HG03442 (cell line): Measurements from ENCODE around the gene KCNK10.
"Not testable (repeated sequence)": the region's sequence is repeated elsewhere in the genome, so short reads cannot be mapped to it uniquely, and the experiment has no call there.

ENCODE experiments used
- ATAC-seq: cut with Tn5 transposase; IDR thresholded peaks from one replicate; pipeline ENCODE4 v1.9.1; 2021; ENCODE audit warnings: mild to moderate bottlenecking, moderate library complexity; ENCODE audit not compliant: unreplicated experiment

Gene KCNK10

DNA sequence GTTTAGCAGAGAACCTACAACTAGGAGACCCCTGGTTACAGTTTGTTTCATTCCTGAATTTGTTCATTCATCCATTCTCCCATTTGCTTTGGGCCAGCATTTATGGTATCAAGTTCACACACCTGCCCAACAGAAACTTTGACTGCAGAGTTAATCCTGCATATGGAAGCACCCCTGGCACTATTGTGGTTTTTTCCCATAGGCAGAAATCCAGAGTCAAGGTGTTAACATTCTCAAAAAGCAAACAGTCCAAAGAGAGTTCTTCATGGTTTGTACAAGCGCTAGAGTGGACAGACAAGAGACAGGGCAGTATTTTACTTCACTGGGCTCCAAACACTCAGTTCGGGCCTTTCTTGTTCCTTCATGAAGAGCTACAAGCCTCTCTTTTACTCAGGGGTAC, 51.9 kb downstream of the KCNK10 start:
- ATAC-seq, result no peak

DNA sequence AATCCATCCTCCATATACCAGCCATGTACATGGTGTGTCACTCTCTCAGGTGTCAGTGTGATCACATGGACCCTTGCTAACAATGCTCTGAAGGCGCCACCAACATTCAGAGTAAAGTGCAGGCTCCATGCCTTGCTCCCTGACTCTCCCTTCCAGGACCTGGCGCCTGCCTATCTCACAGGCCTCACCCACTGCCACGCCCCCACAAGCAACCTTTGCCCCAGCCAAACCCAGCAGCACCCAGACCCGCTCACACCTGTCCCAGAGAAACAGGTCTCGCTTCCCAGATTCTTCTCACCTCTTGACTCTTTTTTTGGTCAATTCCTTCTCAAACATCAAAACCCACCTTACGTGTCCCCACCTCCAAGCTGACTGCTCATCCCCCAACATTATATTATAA, 52.3 kb downstream of the KCNK10 start:
- no peak for ATAC-seq

DNA sequence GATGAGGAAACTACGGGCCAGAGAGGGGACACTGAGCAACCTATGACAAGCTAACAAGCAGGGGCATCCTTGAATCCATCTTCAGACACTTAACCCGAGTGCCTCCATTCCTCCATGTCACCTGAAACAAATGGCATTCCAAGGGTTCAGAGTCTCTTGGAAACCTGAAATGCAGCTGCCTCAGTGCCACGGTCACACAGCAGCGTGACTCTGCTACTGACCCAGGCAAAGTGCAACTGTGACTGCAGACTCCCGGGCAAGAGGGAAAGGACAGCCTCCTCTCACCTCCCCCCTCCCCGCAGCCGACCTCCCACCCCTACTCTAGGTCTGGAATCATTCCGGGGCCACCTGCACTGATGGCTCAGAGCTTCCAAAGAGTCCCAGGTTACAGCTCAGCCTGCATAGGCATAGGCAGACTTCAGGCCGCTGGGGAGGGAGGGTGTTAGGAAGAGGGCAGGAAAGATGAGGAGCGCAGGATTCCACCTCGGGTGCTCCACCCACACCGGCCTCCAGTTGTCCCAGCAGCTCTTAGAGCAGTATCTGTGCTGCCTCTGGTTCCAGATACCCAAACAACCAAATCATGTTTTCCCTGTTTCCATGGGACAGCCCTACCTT, 53.2 kb downstream of the KCNK10 start:
- no peak for ATAC-seq

DNA sequence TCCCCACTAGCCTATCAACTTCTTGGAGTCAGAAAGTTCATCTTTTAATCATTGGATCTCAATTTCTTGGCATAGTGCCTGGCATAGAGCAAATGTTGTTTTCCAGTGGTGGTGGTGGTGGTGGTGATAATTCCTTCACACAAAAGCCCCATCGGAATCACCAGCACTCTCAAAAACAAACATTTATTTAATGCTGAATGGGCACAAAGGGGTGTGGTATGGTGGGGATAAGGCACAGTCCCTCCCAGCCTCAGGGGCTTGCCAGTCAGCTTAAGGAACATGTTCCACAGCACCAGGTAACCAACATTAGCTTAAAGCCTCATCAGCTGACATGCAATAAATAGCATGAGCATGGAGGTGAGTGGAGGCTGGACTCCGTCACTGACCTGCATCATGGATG, 56.6 kb downstream of the KCNK10 start:
- ATAC-seq, result no peak

DNA sequence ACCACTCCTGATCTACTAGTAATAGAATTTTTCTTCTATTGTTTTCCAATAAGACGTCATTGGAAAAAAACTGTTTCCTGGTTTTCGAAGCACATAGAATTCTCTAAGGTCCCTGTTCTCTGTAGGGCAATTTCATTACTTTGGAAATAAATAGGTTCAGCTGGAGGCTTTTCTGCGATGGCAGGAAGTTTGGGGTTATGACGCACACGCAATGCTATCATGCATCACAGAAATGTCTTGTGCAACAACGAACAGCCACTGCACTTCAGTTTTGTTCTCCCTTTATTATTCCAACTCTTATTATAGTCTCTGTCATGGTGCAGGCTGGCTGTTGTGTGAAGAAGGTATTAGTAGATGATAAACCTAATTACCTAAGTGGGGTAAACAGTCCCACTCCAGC, 59.0 kb downstream of the KCNK10 start:
- ATAC-seq, result no peak

DNA sequence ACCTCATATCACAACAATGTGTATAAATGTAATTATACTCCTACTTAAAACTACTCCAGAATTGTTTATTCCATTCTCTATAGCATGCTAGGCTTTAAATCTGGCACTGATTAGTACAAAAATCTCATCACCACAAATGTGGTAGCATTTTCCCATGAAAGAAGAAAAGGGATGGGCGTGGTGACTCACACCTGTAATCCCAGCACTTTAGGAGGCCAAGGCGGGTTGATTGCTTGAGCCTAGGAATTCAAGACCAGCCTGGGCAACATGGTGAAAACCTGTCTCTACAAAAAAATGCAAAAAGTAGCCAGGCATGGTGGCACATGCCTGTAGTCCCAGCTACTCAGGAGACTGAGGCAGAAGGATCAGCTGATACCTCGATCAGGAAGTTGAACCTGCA, 61.8 kb downstream of the KCNK10 start:
- ATAC-seq, result not testable (repeated sequence)

DNA sequence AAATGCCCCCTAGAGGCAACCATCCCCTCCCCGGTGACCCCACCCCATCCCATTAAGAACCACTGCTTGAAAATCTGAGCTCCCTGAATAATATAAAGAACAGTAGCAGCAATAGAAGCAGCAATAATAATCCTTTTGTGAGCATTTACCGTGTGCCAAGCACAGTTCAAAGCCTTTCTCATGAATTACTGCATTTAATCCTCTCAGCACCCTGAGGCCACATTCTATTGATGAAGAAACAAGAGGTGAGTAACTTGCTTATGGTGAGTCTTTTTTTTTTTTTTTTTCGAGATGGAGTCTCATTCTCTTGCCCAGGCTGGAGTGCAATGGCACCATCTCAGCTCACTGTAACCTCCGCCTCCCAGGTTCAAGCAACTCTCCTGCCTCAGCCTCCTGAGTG, 65.0 kb downstream of the KCNK10 start:
- ATAC-seq, result no peak

DNA sequence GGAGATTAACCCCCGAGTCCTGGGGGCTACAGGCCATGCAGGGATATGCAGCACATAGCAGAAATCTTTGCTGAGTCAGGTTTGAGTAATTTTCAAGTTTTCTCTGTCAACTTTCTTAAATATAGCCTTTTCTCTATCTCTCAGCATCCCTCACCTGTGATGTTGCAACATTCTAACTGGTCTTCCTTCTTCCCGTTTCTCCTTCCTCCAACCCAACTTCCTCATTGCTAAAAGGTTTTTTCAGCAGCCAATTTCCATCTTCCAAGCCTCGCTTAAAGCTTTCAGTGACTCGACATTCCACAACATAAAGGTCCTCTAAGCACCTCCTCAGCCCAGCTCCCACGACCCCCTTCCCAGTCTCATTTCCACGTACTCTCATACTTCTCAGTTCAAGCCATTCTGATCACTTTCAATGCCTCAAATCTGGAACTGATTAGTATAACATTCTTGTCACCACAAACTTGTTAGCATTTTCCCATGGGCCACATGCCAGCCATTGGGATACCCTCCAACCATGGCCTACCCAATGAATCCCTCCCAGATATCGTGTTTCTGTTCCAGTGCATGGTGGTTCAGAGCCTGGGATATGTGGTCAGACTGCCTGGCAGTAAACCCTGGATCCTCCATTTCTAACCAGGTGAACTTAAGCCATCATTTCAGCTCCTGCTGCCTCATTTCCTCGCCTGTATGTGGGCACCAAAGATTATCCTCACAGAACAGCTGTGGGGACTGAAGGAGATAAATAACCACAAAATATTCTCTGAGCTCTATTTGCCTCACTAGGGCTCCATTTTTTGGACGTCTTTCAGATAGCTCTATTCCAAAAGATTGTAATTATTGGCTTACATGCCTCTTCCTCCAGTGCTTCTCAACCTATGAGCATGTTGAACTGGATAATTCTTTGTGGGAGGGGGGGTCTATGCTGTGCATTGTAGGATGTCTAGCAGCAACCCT, 65.8 kb downstream of the KCNK10 start:
- ATAC-seq, result no peak

DNA sequence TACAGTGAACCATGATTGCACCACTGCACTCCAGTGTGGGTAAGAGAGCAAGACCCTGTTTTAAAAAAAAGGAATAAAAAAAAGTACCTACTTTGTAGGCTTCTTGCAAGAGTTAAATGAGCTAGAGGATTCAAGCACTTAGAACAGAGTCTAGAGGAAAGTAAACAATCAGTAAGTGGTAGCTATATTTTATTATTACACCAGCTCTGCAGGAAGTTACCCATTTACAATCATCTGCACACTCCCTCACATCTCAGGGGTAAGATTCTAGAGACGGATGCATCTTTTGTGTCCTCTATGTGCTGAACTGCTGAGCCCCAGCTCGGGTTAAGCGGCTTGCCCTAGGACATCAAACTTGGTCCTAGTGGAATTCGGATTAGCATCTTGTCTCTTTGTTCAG, 67.3 kb downstream of the KCNK10 start:
- no peak for ATAC-seq

DNA sequence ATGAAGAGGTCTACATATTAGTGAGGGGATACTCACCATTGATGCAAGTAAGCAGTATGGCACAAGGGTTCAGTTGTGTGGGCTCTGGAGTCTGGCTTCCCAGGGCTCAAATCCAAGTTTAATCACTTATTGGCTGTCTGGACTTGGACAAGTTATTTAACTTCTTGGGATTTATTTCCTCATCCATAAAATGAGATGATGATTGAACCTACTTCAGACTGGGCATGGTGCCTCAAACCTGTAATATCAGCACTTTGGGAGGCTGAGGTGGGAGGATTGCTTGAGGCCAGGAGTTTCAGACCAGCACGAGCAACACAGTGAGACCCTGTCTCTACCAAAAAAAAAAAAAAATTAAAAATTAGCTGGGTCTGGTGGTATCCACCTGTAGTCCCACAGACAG, 67.9 kb downstream of the KCNK10 start:
- ATAC-seq, result no peak

DNA sequence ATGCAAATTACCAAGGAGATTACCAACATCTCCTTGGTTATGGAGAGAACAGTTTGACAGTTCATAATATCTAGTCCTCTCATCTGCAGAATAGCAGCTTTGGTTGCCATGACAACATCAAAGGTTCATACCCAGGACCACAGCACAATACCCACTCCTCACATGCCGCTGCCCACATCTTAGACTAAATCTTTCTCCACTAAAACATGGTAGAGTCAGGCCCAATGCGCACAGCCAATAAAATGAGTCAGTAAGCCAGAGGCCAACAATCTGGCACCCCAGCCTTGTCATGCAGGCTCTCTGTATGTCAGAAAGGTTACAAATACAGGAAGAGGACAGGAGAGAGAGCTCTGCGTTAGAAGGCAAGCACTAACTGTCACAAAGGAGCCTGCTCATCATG, 70.6 kb downstream of the KCNK10 start:
- no peak for ATAC-seq

DNA sequence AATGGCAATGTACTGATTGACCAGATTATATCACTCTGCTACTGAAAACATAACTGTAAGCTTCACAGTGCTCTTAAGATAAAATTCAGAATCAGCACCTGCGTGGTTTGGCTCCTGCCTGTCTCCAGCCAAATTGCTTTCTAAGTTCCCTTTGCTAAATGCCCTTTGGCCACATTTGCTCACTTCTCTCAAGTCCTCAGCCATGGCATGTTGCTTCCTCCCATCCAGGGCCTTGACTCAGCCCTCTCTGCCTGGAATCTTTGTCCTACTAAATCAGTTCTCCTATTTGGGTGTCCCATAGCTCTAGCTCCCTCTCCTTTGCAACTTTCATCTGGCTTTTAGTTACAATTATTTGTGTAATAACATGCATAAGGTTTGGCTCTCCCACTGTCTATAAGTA, 71.4 kb downstream of the KCNK10 start:
- no peak for ATAC-seq

DNA sequence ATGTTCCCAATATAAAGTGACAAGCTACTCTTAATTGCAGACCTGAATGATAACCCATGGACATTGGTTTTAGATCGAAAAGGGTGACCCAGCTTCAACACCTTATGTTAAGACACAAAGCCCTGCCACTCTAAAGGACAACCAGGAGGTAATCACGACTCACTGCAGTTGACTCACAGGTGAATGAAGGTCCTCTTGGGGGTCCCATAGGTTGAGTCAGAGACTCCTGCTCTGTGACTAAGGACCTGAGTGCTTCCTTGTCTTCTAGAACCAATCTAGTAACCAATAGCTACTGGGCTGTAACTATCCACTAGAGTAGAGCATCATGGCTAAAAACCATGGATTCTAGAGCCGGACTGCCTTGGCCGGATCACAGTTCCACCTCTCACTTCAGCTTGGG, 73.8 kb downstream of the KCNK10 start:
- ATAC-seq, result no peak

DNA sequence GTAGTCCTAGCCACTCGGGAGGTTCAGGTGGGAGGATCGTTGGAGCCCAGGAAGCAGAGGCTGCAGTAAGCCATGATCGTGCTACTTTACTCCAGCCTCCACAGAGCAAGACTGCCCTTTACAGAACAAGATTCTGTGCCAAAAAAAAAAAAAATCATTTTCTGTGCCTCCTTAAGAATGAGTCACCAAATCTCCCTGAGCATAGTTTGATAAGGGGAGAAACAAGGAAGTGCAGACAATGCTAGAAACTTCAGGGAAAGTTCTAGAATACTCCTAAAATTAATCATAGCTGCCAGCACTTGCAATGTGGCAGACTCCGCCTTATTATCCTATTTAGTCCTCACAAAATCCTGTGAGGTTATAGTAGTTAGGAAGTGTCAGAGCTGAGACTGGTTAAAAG, 74.5 kb downstream of the KCNK10 start:
- no peak for ATAC-seq

DNA sequence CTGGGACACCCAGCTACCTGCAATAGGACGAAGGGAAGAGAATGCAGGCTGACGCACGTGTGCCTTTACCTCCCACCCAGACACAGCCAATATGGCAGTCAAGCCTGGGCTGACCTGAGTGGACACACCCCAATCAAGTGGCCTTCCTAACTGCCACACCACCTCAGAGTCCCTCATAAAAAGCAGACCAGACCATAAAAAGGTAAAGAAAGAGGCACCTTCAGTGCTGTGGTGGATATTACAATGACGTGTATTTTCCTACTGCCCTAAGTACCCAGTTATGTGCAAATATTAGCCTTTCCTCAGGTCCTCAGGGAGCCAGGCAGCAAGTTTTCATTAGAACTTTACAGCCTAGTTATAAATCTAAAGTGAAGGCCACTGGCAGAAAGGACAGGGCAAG, 75.8 kb downstream of the KCNK10 start:
- ATAC-seq, result no peak

DNA sequence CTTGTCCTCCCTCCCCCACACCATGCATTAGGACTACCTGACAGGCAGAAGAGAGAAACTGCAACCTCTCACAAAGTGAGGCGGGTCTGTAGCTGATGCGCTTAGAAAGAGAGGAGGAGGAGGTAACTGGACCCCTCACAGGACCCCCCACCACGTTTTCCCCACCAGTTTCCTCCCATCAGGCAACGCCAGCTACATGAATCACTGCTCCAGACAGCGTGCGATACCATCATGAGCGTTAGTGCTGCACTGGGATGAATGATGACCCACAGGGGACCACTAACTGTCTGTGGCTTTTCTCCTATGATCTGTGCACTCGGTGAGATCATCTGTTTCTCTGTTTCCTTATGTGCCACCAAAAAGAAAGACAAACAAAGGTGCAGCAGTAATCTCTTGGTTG, 77.7 kb downstream of the KCNK10 start:
- ATAC-seq, result no peak

DNA sequence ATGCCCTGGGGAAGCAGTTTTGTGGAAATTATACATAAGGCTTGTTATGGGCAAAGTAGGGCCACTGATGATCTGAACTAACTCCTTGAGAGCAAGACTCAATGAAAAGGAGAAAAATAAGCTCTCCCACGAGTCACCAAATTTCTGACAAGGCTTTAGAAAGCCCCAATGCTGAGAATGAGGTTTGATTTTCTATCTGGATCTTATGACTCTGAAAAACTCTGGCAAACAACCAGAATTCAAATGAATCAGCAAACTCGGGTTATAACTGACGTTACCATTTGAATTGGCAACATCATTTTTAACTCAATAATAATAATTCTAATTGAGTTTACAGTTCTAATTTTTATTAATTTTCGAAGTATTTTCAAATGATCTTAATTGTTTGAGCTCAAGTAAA, 79.1 kb downstream of the KCNK10 start:
- ATAC-seq, result no peak

DNA sequence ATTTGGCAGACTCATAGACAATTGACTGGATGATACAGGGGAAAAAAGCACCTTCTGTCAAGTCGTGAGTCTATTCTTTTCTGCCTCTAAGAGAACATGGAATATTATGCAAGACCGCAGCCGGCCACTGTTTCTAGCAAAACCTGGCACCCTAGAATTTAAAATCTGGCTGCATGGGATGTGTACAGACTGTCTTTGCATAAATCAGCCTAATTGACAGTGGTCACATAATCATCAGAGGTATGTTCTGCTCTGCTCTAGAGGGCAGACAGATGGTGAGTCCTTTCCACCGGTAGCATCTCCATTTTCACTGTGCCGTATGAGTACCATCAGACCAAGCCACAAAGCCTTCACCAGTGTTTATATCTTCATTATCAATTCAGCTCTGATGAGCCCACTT, 80.6 kb downstream of the KCNK10 start:
- ATAC-seq, result no peak

DNA sequence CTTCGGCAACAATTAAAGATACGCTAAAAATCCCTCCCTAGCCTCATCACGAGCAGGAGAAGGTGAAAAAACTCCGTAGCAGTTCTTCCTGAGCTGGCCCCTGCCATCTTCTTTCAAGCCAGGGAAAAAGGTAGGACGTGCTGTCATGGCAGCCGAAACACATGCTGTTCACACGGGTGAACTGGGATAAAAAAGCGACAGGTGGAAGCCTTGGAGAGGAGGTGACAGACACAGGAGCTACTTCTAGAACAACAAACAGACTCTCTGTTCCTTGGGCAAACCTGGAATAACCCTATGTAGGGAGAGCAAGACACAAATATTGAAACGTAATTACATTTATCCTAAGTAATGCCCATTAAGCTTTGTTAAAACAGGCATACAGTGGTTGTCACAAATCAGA, 81.3 kb downstream of the KCNK10 start:
- no peak for ATAC-seq

DNA sequence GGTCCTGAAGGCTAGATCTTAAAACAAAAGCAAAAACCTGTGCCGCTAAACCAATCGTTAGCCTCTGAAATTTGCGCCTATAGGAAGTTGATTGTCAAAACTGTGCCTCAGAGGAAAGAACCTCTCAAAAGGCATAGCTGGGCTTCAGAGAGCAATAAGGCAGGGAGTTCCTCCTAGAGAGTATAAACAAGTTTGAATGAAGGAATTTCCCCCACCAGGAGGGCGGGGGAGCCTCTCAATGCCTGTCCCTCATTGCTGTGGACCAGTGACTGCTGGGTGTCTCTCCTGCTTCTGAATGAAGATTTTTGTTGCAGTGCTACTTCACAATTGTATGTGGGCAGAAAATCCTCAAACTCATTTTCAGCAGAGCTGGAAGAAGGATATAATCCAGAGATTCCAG, 88.6 kb downstream of the KCNK10 start:
- ATAC-seq, result no peak

DNA sequence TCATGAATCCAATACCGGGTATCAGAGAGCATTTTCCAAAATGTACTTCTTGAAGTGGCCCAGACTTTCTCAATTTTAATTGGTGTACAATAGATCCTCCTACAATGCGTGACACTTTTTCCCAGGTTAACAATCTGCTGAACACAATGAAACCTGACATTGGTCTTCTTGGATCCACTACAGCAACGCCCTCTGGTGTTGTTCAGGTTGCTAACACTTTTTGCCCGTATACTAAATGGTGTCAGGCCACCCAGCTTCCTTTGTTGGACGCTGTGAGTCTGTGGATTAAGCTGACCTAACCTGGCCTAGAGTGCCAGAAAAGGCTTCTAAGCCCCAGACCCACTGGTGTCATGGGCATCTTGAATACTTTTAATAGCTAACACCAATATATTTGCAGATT, 89.2 kb downstream of the KCNK10 start:
- ATAC-seq, result peak; percentile 57

DNA sequence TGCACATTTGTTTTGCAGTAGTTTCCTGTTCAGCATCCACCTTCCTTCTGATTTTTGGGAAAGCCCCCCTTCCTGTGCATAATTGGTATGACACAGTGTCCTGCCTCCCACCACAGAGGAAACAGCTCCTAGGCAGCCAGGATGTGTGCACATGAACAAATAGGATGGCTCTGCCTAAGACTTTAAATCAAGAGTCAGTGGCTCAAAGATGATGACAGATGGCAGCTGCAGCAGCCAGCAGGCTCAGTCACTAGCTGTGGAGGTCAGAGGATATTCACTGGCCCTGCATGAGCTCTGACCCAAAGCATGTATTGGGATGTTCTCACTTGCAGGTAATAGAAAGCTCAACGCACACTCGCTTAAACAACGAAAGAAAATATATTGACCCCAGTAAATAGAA, 90.3 kb downstream of the KCNK10 start:
- no peak for ATAC-seq

DNA sequence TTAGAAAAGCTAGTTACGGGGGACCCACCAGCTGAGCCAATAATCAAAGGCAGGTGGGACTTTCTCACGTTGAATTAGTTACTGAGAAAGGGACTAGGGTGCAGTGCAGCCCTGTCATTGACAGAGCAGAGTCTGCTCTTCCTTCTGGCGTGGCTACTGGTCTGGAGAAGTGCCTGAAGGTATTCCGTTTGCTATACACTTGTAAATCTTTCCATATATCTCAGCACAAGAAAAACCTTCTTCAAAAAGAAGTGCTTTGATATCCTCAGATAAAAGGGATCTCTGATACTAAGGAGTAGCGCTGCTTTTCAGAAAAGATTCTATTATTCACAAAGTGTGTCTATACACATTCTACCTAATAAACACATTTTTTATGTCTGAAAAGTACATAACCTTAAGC, 91.5 kb downstream of the KCNK10 start:
- no peak for ATAC-seq
